Measurements from ENCODE around the gene EDAR. TPM values are rescaled to one million over a fixed set of nuclear protein-coding genes. Genes with fewer than 3 reads are reported as not detected.

The EDAR gene
- total and polyA plus RNA-seq, 9 of the 15 experiments (the other 6 are each of a cell fraction or from before 2014, with no cell fraction given), result 0.01 TPM; not detected in 8

GRCh38 chr2:108980076-108980475 lies 8.9 kb downstream of the EDAR start:
- TF ChIP-seq ZNF436 (CRISPR knock-in tag; IDR thresholded peaks at IDR 0.05), result no peak
- no peak for TF ChIP-seq CBX8 (IDR thresholded peaks at IDR 0.05; ENCODE audit: borderline replicate concordance, extremely low read depth, low read depth, low read length, poor library complexity, severe bottlenecking)
- TF ChIP-seq POLR2H (tag; IDR thresholded peaks at IDR 0.05; ENCODE audit: low read depth), result no peak
- TF ChIP-seq MED1 (CRISPR knock-in tag; IDR thresholded peaks at IDR 0.05; ENCODE audit: borderline replicate concordance), result no peak
- no peak overlapping the region for H3K9ac ChIP-seq (ENCODE audit: insufficient read depth in 1 of 2, low read depth in 2 of 2, low read length in 2 of 2)
- 0 out of 2 replicates have a peak, but pooled peaks cover 3% of the 10 kb centered on the region for H4K20me1 ChIP-seq (replicated peaks; ENCODE audit: control insufficient read depth, insufficient read depth, low read length)
- no peaks in the 10 kb centered on the region for H3K36me3 ChIP-seq (ENCODE audit: control insufficient read depth, insufficient read depth, low read length)
- ChIA-PET CTCF (ENCODE audit: low intra/inter-chr PET ratio) (no interaction called here), POLR2A (no interaction called here)
- ATAC-seq (no peak), FAIRE-seq (no peak), DNase-seq (ENCODE audit: extremely low read depth in 1 of 4, low spot score in 3 of 4) (no peak)
- 0% methylated on average over 6 of the region's 6 CpGs for WGBS (ENCODE audit: insufficient coverage, low coverage, missing lambda C conversion rate)
- H3K9me1 ChIP-seq (ENCODE audit: control insufficient read depth, insufficient read depth, low read length), result no peaks in the 10 kb centered on the region
- H3K4me3 ChIP-seq, result no peak overlapping the region
- no TSS peak for BruUV-seq (replicated peaks)
- no peak overlapping the region for H2AFZ ChIP-seq (ENCODE audit: low read depth, low read length)
- peaks cover 46 to 79% of the 10 kb centered on the region in 2 experiments for H3K27me3 ChIP-seq (ENCODE audit: control insufficient read depth in 2 of 2, insufficient read depth in 2 of 2, low read length in 2 of 2)
- H3K79me2 ChIP-seq (ENCODE audit: control insufficient read depth, insufficient read depth, low read length), result no peaks in the 10 kb centered on the region
- H3K4me2 ChIP-seq (ENCODE audit: insufficient read depth, low read length), result no peak overlapping the region
- in situ Hi-C loops (cut with MboI) (no loop called here), intact Hi-C loops (cut with micrococcal nuclease) (no loop called here)
- no peaks in the 10 kb centered on the region; a peak in 1 of 5 replicates for H3K4me1 ChIP-seq (replicated peaks in 1 of 2; ENCODE audit: control insufficient read depth in 2 of 2, insufficient read depth in 2 of 2, low read length in 2 of 2)
- no peak overlapping the region for H3K27ac ChIP-seq (ENCODE audit: extremely low read depth, low read depth, low read length)
- H3K9me3 ChIP-seq (replicated peaks; ENCODE audit: control insufficient read depth, insufficient read depth, low read depth, low read length), result no peaks in the 10 kb centered on the region

GRCh38 chr2:108979461-108979860 lies 9.6 kb downstream of the EDAR start:
- Histone ChIP-seq H3K4me2 (ENCODE audit: insufficient read depth, low read length) (no peak overlapping the region), H3K4me3 (no peak overlapping the region), H3K4me1 (replicated peaks in 1 of 2; ENCODE audit: control insufficient read depth in 2 of 2, insufficient read depth in 2 of 2, low read length in 2 of 2) (no peaks in the 10 kb centered on the region; a peak in 1 of 5 replicates), H3K9me3 (replicated peaks; ENCODE audit: control insufficient read depth, insufficient read depth, low read depth, low read length) (no peaks in the 10 kb centered on the region), H2AFZ (ENCODE audit: low read depth, low read length) (no peak overlapping the region), H3K9ac (ENCODE audit: insufficient read depth in 1 of 2, low read depth in 2 of 2, low read length in 2 of 2) (no peak overlapping the region), H3K27me3 (ENCODE audit: control insufficient read depth in 2 of 2, insufficient read depth in 2 of 2, low read length in 2 of 2) (peaks cover 46 to 81% of the 10 kb centered on the region in 2 experiments), H3K79me2 (ENCODE audit: control insufficient read depth, insufficient read depth, low read length) (no peaks in the 10 kb centered on the region), H3K9me1 (ENCODE audit: control insufficient read depth, insufficient read depth, low read length) (no peaks in the 10 kb centered on the region), H3K36me3 (ENCODE audit: control insufficient read depth, insufficient read depth, low read length) (no peaks in the 10 kb centered on the region), H3K27ac (ENCODE audit: extremely low read depth, low read depth, low read length) (no peak overlapping the region), H4K20me1 (replicated peaks; ENCODE audit: control insufficient read depth, insufficient read depth, low read length) (0 out of 2 replicates have a peak, but pooled peaks cover 3% of the 10 kb centered on the region)
- FAIRE-seq, result peak; percentile 42
- no peak for ATAC-seq
- in situ Hi-C loops (cut with MboI) (no loop called here), intact Hi-C loops (cut with micrococcal nuclease) (no loop called here)
- 9% methylated on average over 3 of the region's 3 CpGs for WGBS (ENCODE audit: insufficient coverage, low coverage, missing lambda C conversion rate)
- no TSS peak for BruUV-seq (replicated peaks)
- DNase-seq (ENCODE audit: extremely low read depth in 1 of 4, low spot score in 3 of 4), result no peak
- ChIA-PET CTCF (ENCODE audit: low intra/inter-chr PET ratio) (no interaction called here), POLR2A (no interaction called here)
- no peak for TF ChIP-seq FOS (IDR thresholded peaks at IDR 0.05; ENCODE audit: extremely low read depth, insufficient read length)
- no peak for TF ChIP-seq NCOA4 (IDR thresholded peaks at IDR 0.05; ENCODE audit: partially characterized antibody)
- no peak for TF ChIP-seq CCAR2 (IDR thresholded peaks at IDR 0.05; ENCODE audit: low read depth, low read length)
- no peak for TF ChIP-seq ZNF263 (CRISPR knock-in tag; IDR thresholded peaks at IDR 0.05; ENCODE audit: borderline replicate concordance)
- TF ChIP-seq NR3C1 (CRISPR knock-in tag; IDR thresholded peaks at IDR 0.05), result no peak
- TF ChIP-seq RBM39 (optimal IDR thresholded peaks at IDR 0.05; ENCODE audit: low read depth, low read length), result no peak
- TF ChIP-seq ATF2 (CRISPR knock-in tag; IDR thresholded peaks at IDR 0.05), result no peak
- TF ChIP-seq RBM14 (IDR thresholded peaks at IDR 0.05; ENCODE audit: borderline replicate concordance, insufficient read depth, low read depth, low read length), result no peak
- no peak for TF ChIP-seq ZNF146 (CRISPR knock-in tag; IDR thresholded peaks at IDR 0.05; ENCODE audit: unreplicated experiment)
- no peak for TF ChIP-seq SMAD4 (CRISPR knock-in tag; conservative IDR thresholded peaks at IDR 0.05)
- no peak for TF ChIP-seq HDAC8 (tag; IDR thresholded peaks at IDR 0.05)
- TF ChIP-seq NCOA1 (IDR thresholded peaks at IDR 0.05; ENCODE audit: low read depth), result no peak
- no peak for TF ChIP-seq TBL1XR1 (IDR thresholded peaks at IDR 0.05; ENCODE audit: low read length in 2 of 2)

All from K562 (cell line).